SK-N-SH treated with all-trans-retinoic acid at 6 μM for 48 hours (cell line): Measurements from ENCODE around the gene UPK1B.

Experiments
- ATAC-seq: fragments of 200-7000 bp; cut with Tn5 transposase; 3 replicates; pipeline ENCODE4 v1.9.1; 2020; ENCODE audit warnings: mild to moderate bottlenecking, moderate library complexity
- ARNTL ChIP-seq: fragments of 450-650 bp; formaldehyde crosslinking; IDR thresholded peaks from 2 replicates; pipeline ENCODE4 v1.5.0; 2020; ENCODE audit warnings: low read depth, mild to moderate bottlenecking, moderate library complexity, borderline replicate concordance
- BACH2 ChIP-seq: fragments of 250-450 bp; sonication (Bioruptor Pico); IDR thresholded peaks from 2 replicates; pipeline ENCODE4 v1.9.0; 2021; ENCODE audit warnings: mild to moderate bottlenecking, borderline replicate concordance
- CREB5 ChIP-seq: fragments of 250-450 bp; sonication (Bioruptor Pico); IDR thresholded peaks from 2 replicates; pipeline ENCODE4 v1.5.1; 2020; ENCODE audit warnings: low read depth, mild to moderate bottlenecking, moderate library complexity
- CSRNP3 ChIP-seq: fragments of 250-450 bp; sonication (Bioruptor Pico); IDR thresholded peaks from 2 replicates; pipeline ENCODE4 v1.5.1; 2021; ENCODE audit warnings: mild to moderate bottlenecking, moderate library complexity
- GLIS3 ChIP-seq: fragments of 250-450 bp; sonication (Bioruptor Pico); IDR thresholded peaks from 2 replicates; pipeline ENCODE4 v1.5.0; 2020; ENCODE audit warnings: mild to moderate bottlenecking, moderate library complexity
- ISL1 ChIP-seq: fragments of 250-450 bp; sonication (Bioruptor Pico); IDR thresholded peaks from 2 replicates; pipeline ENCODE4 v2.1.2; 2022; ENCODE audit warnings: mild to moderate bottlenecking, moderate library complexity
- PATZ1 ChIP-seq: fragments of 250-450 bp; sonication (Bioruptor Pico); IDR thresholded peaks from 2 replicates; pipeline ENCODE4 v1.8.0; 2020; ENCODE audit warnings: mild to moderate bottlenecking, moderate library complexity, borderline replicate concordance
- POU6F1 ChIP-seq: fragments of 250-450 bp; sonication (Bioruptor Pico); IDR thresholded peaks from 2 replicates; pipeline ENCODE4 v1.8.0; 2021; ENCODE audit warnings: low read depth, mild to moderate bottlenecking, moderate library complexity, borderline replicate concordance
- PPARA ChIP-seq: fragments of 250-450 bp; sonication (Bioruptor Pico); IDR thresholded peaks from 2 replicates; pipeline ENCODE4 v1.5.0; 2020; ENCODE audit warnings: mild to moderate bottlenecking, borderline replicate concordance
- SNAI2 ChIP-seq: fragments of 250-450 bp; sonication (Bioruptor Pico); IDR thresholded peaks from 2 replicates; pipeline ENCODE4 v1.5.0; 2020; ENCODE audit warnings: mild to moderate bottlenecking, moderate library complexity
- TSHZ2 ChIP-seq: fragments of 250-450 bp; sonication (Bioruptor Pico); IDR thresholded peaks from 2 replicates; pipeline ENCODE4 v1.5.0; 2020; ENCODE audit warnings: mild to moderate bottlenecking, moderate library complexity
- ZC3H10 ChIP-seq: fragments of 250-450 bp; sonication (Bioruptor Pico); IDR thresholded peaks from 2 replicates; pipeline ENCODE4 v1.5.1; 2021; ENCODE audit warnings: mild to moderate bottlenecking, moderate library complexity
- ZFP3 ChIP-seq: fragments of 250-450 bp; sonication (Bioruptor Pico); IDR thresholded peaks from 2 replicates; pipeline ENCODE4 v1.5.0; 2020; ENCODE audit warnings: mild to moderate bottlenecking, moderate library complexity
- ZFP30 ChIP-seq: fragments of 450-650 bp; formaldehyde crosslinking; IDR thresholded peaks from 2 replicates; pipeline ENCODE4 v1.5.0; 2022; ENCODE audit warnings: mild to moderate bottlenecking, moderate library complexity
- ZNF565 ChIP-seq: fragments of 450-650 bp; formaldehyde crosslinking; conservative IDR thresholded peaks from 2 replicates; pipeline ENCODE4 v1.5.0; 2020; ENCODE audit warnings: low read depth, mild to moderate bottlenecking, moderate library complexity
- ZNF70 ChIP-seq: fragments of 450-650 bp; formaldehyde crosslinking; IDR thresholded peaks from 2 replicates; pipeline ENCODE4 v1.5.0; 2020; ENCODE audit warnings: mild to moderate bottlenecking, moderate library complexity
- ZNF8 ChIP-seq: fragments of 450-650 bp; formaldehyde crosslinking; IDR thresholded peaks from 2 replicates; pipeline ENCODE4 v1.5.0; 2020; ENCODE audit warnings: mild to moderate bottlenecking, moderate library complexity

The UPK1B gene

GRCh38 chr3:119148493-119149180 is 24.8 kb upstream of the UPK1B start:
- TF ChIP-seq CSRNP3, result no peak
- TF ChIP-seq BACH2 (CRISPR knock-in tag), result no peak
- no peak for TF ChIP-seq ISL1 (CRISPR knock-in tag)
- no peak for TF ChIP-seq ZNF565 (CRISPR knock-in tag)
- no peak for TF ChIP-seq ZFP30
- no peak for TF ChIP-seq ZNF8 (CRISPR knock-in tag)
- TF ChIP-seq PATZ1 (CRISPR knock-in tag), result no peak
- TF ChIP-seq POU6F1 (CRISPR knock-in tag), result no peak
- TF ChIP-seq ZFP3, result no peak
- TF ChIP-seq PPARA (CRISPR knock-in tag), result no peak
- no peak for TF ChIP-seq ARNTL (CRISPR knock-in tag)
- TF ChIP-seq GLIS3, result no peak
- no peak for TF ChIP-seq CREB5 (CRISPR knock-in tag)
- TF ChIP-seq TSHZ2 (CRISPR knock-in tag), result no peak

GRCh38 chr3:119149484-119149883 is 23.9 kb upstream of the UPK1B start:
- TF ChIP-seq ZC3H10 (CRISPR knock-in tag) (no peak), SNAI2 (CRISPR knock-in tag) (no peak), ISL1 (CRISPR knock-in tag) (no peak), POU6F1 (CRISPR knock-in tag) (no peak), ARNTL (CRISPR knock-in tag) (no peak)
- no peak for ATAC-seq

More at GRCh38 chr3:119148493-119149180, 24.8 kb upstream of the UPK1B start:
- no peak for ATAC-seq

- no peak for ATAC-seq
- TF ChIP-seq ISL1 (CRISPR knock-in tag), result no peak
- TF ChIP-seq PATZ1 (CRISPR knock-in tag), result no peak
- no peak for TF ChIP-seq ZNF70
- TF ChIP-seq ZFP3, result no peak
Measured at GRCh38 chr3:119156868-119157267, 16.5 kb upstream of the UPK1B start.
